Right kidney (tissue), 9 donors: ENCODE data around the gene CD93.

ENCODE experiments used
- DNase-seq: peaks from one replicate; pipeline ENCODE4 v3.0.0-alpha.2; 2016
- long read RNA-seq, 8 donors: transcript quantifications; one replicate each; lab custom pipeline, GENCODE V29; 2026

CD93 gene
- long read RNA-seq, donor 1, full-length matches to known transcripts, result 8 of 8 reads
- long read RNA-seq, donor 1, partial matches to known transcripts, result 0 of 8 reads
- long read RNA-seq, donor 1, other reads (novel, unspliced or antisense), result 0 of 8 reads
- long read RNA-seq, donor 2, full-length matches to known transcripts, result 5 of 5 reads
- long read RNA-seq, donor 2, partial matches to known transcripts, result 0 of 5 reads
- long read RNA-seq, donor 2, other reads (novel, unspliced or antisense), result 0 of 5 reads
- long read RNA-seq, donor 3, full-length matches to known transcripts, result 5 of 5 reads
- long read RNA-seq, donor 3, partial matches to known transcripts, result 0 of 5 reads
- long read RNA-seq, donor 3, other reads (novel, unspliced or antisense), result 0 of 5 reads
- long read RNA-seq, donor 4, full-length matches to known transcripts, result 6 of 6 reads
- long read RNA-seq, donor 4, partial matches to known transcripts, result 0 of 6 reads
- long read RNA-seq, donor 4, other reads (novel, unspliced or antisense), result 0 of 6 reads
- long read RNA-seq, donor 5, full-length matches to known transcripts, result 7 of 7 reads
- long read RNA-seq, donor 5, partial matches to known transcripts, result 0 of 7 reads
- long read RNA-seq, donor 5, other reads (novel, unspliced or antisense), result 0 of 7 reads
- long read RNA-seq, donor 6, full-length matches to known transcripts, result 7 of 7 reads
- long read RNA-seq, donor 6, partial matches to known transcripts, result 0 of 7 reads
- long read RNA-seq, donor 6, other reads (novel, unspliced or antisense), result 0 of 7 reads
- long read RNA-seq, donor 7, full-length matches to known transcripts, result 16 of 16 reads
- long read RNA-seq, donor 7, partial matches to known transcripts, result 0 of 16 reads
- long read RNA-seq, donor 7, other reads (novel, unspliced or antisense), result 0 of 16 reads
- long read RNA-seq, donor 8, full-length matches to known transcripts, result 10 of 10 reads
- long read RNA-seq, donor 8, partial matches to known transcripts, result 0 of 10 reads
- long read RNA-seq, donor 8, other reads (novel, unspliced or antisense), result 0 of 10 reads

- DNase-seq, result no peak
These were observed at the start of gene CD93 for GRCh38 chr20:23086056-23086566. CD93 (minus strand) TSS chr20:23086324; CDS start chr20:23086192, 132 bp downstream.

GRCh38 chr20:23133560-23133998, 47.5 kb upstream of the CD93 start:
- no peak for DNase-seq

- DNase-seq, result no peak
These were observed 46.9 kb upstream of the CD93 start for GRCh38 chr20:23132930-23133559.

GRCh38 chr20:23132293-23132929, 46.3 kb upstream of the CD93 start:
- DNase-seq, result no peak

- DNase-seq, result no peak
These were observed 45.6 kb upstream of the CD93 start for GRCh38 chr20:23131766-23132165.

- no peak for DNase-seq
These were observed 44.6 kb upstream of the CD93 start for GRCh38 chr20:23130622-23131140.

GRCh38 chr20:23129891-23130621, 43.9 kb upstream of the CD93 start:
- no peak for DNase-seq

GRCh38 chr20:23129266-23129665, 43.1 kb upstream of the CD93 start:
- DNase-seq, result no peak

GRCh38 chr20:23128461-23129125, 42.5 kb upstream of the CD93 start:
- DNase-seq, result no peak

GRCh38 chr20:23127506-23128279, 41.6 kb upstream of the CD93 start:
- no peak for DNase-seq

- no peak for DNase-seq
These were observed 40.3 kb upstream of the CD93 start for GRCh38 chr20:23126281-23127061.

- no peak for DNase-seq
These were observed 39.6 kb upstream of the CD93 start for GRCh38 chr20:23125625-23126191.

- no peak for DNase-seq
These were observed 39.0 kb upstream of the CD93 start for GRCh38 chr20:23125159-23125558.

- no peak for DNase-seq
These were observed 37.8 kb upstream of the CD93 start for GRCh38 chr20:23123886-23124285.

- no peak for DNase-seq
These were observed 36.9 kb upstream of the CD93 start for GRCh38 chr20:23122796-23123655.

GRCh38 chr20:23122321-23122720, 36.2 kb upstream of the CD93 start:
- no peak for DNase-seq

- no peak for DNase-seq
These were observed 35.7 kb upstream of the CD93 start for GRCh38 chr20:23121751-23122320.
